Panc1 (cell line): ENCODE data around the gene LDB2. TPM values are rescaled to one million over a fixed set of nuclear protein-coding genes. Genes with fewer than 3 reads are reported as not detected.

Experiments
- ATAC-seq: fragments of 200-7000 bp; cut with Tn5 transposase; 2 replicates; pipeline ENCODE4 v1.9.1; 2020; ENCODE audit warnings: mild to moderate bottlenecking, moderate library complexity
- BruUV-seq: library from RNA; stranded (reverse); fragments of 400-500 nt; replicated peaks from 2 replicates; lab custom pipeline; 2021; lab: Mats Ljungman, UMichigan
- CTCF ChIA-PET: fragments of 300-600 bp; sonication (Branson Sonifier 250); formaldehyde crosslinking; loops from one replicate; lab custom pipeline; 2022; ENCODE audit warnings: antibody characterized with exemption; lab: Charles Lee
- POLR2A ChIA-PET: fragments of 300-600 bp; sonication (Branson Sonifier 250); formaldehyde crosslinking; loops from one replicate; lab custom pipeline; 2022; ENCODE audit warnings: antibody characterized with exemption; lab: Charles Lee
- DNase-seq: peaks from one replicate; pipeline ENCODE4 v3.0.0-alpha.2; 2010; ENCODE audit warnings: low read depth, low spot score
- H3K27ac ChIP-seq: 2 replicates; pipeline ENCODE4 v1.5.1; 2011; ENCODE audit warnings: mild to moderate bottlenecking, low read length, inconsistent platforms
- H3K27me3 ChIP-seq: fragments of 200-500 bp; sonication (Bioruptor generic); 2 replicates; pipeline ENCODE4 v1.6.0; 2014; ENCODE audit warnings: low read length, inconsistent platforms; ENCODE audit not compliant: control insufficient read depth, insufficient read depth
- H3K36me3 ChIP-seq: fragments of 200-500 bp; sonication (Bioruptor generic); 2 replicates; pipeline ENCODE4 v1.5.1; 2014; ENCODE audit warnings: inconsistent platforms, mild to moderate bottlenecking, low read length, moderate library complexity; ENCODE audit not compliant: control insufficient read depth, insufficient read depth
- H3K4me1 ChIP-seq: 2 replicates; pipeline ENCODE4 v1.5.1; 2011; ENCODE audit warnings: inconsistent platforms, mild to moderate bottlenecking, low read length, moderate library complexity; ENCODE audit not compliant: control insufficient read depth, insufficient read depth
- H3K4me3 ChIP-seq, 2 experiments: 2 replicates each; pipeline ENCODE4 v1.5.1; 2011 to 2012; ENCODE audit warnings: low read depth in 2 of 2, low read length in 2 of 2, mild to moderate bottlenecking in 2 of 2, inconsistent platforms in 1 of 2, moderate library complexity in 1 of 2
- H3K9me3 ChIP-seq: fragments of 200-500 bp; sonication (Bioruptor generic); 2 replicates; pipeline ENCODE4 v1.5.1; 2014; ENCODE audit warnings: low read depth, mild to moderate bottlenecking, inconsistent platforms, low read length, moderate library complexity; ENCODE audit not compliant: control insufficient read depth, insufficient read depth
- CTCF ChIP-seq: fragments of 450-650 bp; IDR thresholded peaks from 2 replicates; pipeline ENCODE4 v1.5.1; 2017; ENCODE audit warnings: mild to moderate bottlenecking
- POLR2AphosphoS5 ChIP-seq: IDR thresholded peaks from 2 replicates; pipeline ENCODE4 v1.6.1; 2012; ENCODE audit warnings: mild to moderate bottlenecking, low read depth, low read length, moderate library complexity
- REST ChIP-seq, 2 experiments: IDR thresholded peaks; 2 replicates each; pipeline ENCODE4 v1.6.1; 2011 to 2012; ENCODE audit warnings: low read depth in 2 of 2, control low read depth in 1 of 2, low read length in 1 of 2, mild to moderate bottlenecking in 1 of 2, moderate library complexity in 1 of 2; ENCODE audit not compliant: insufficient read depth in 1 of 2
- SIN3A ChIP-seq: IDR thresholded peaks from 2 replicates; pipeline ENCODE4 v1.6.1; 2012; ENCODE audit warnings: low read depth, mild to moderate bottlenecking, low read length, moderate library complexity, borderline replicate concordance; ENCODE audit not compliant: insufficient read depth
- TCF7L2 ChIP-seq: IDR thresholded peaks from 2 replicates; pipeline ENCODE4 v1.6.1; 2011; ENCODE audit warnings: mild to moderate bottlenecking, low read depth, low read length, inconsistent platforms
- in situ Hi-C: cut with HindIII; loops from 2 replicates; pipeline ENCODE4 v1.10.0; 2016; ENCODE audit warnings: low sequenced_read_pairs, low pct_unique_long_range_greater_than_20kb
- intact Hi-C: fragments of 100-400 bp; cut with micrococcal nuclease; formaldehyde crosslinking; loops from one replicate; pipeline ENCODE4 v1.10.0; 2022; ENCODE audit not compliant: unreplicated experiment
- total RNA-seq: library from RNA; stranded (reverse); gene quantifications from one replicate; pipeline ENCODE4 v1.2.1, GENCODE V29; 2021; ENCODE audit not compliant: unreplicated experiment

The LDB2 gene
- total RNA-seq, 1 experiment from 2014 or later, result not detected

- no peak overlapping the region for H3K4me3 ChIP-seq
- POLR2A ChIA-PET, result interaction anchor here (0.7 kb wide), 1 partner anchor 1417 kb away, joined by 3 read pairs; no protein-coding TSS in a partner anchor
- CTCF ChIA-PET, result no interaction called here
- H3K4me1 ChIP-seq, result no peaks in the 10 kb centered on the region
- no peaks in the 10 kb centered on the region for H3K27me3 ChIP-seq
- in situ Hi-C loops (no loop called here), intact Hi-C loops (no loop called here)
- no peaks in the 10 kb centered on the region for H3K36me3 ChIP-seq
- DNase-seq (no peak), ATAC-seq (no peak)
- no TSS peak for BruUV-seq
- H3K27ac ChIP-seq, result no peak overlapping the region
- H3K9me3 ChIP-seq, result no peaks in the 10 kb centered on the region
- TF ChIP-seq POLR2AphosphoS5, result no peak
- TF ChIP-seq REST (IDR thresholded peaks at IDR 0.05; ENCODE audit: insufficient read depth in 1 of 2, low read depth in 2 of 2, low read length in 1 of 2), result no peak
- no peak for TF ChIP-seq SIN3A
- no peak for TF ChIP-seq CTCF
- TF ChIP-seq TCF7L2, result no peak
Measured at GRCh38 chr4:16820329-16820728, 78.1 kb downstream of the LDB2 start.

- intact Hi-C loops, result no loop called here
- H3K36me3 ChIP-seq, result no peaks in the 10 kb centered on the region
- TF ChIP-seq SIN3A, result no peak
- TF ChIP-seq POLR2AphosphoS5, result no peak
- TF ChIP-seq REST (IDR thresholded peaks at IDR 0.05; ENCODE audit: insufficient read depth in 1 of 2, low read depth in 2 of 2, low read length in 1 of 2), result no peak
- TF ChIP-seq CTCF, result no peak
- no peak for TF ChIP-seq TCF7L2
- ChIA-PET POLR2A (no interaction called here), CTCF (no interaction called here)
- BruUV-seq, result no TSS peak
- in situ Hi-C loops, result no loop called here
- H3K4me1 ChIP-seq, result no peaks in the 10 kb centered on the region
- no peaks in the 10 kb centered on the region for H3K27me3 ChIP-seq
- ATAC-seq (no peak), DNase-seq (no peak)
- H3K27ac ChIP-seq, result no peak overlapping the region
- H3K4me3 ChIP-seq, result no peak overlapping the region
- H3K9me3 ChIP-seq, result no peaks in the 10 kb centered on the region
Measured at GRCh38 chr4:16819652-16820051, 78.8 kb downstream of the LDB2 start.
